ENCODE results near the gene SLC38A6.
"Not testable (repeated sequence)": the region's sequence is repeated elsewhere in the genome, so short reads cannot be mapped to it uniquely, and the experiment has no call there.

The SLC38A6 gene

DNA sequence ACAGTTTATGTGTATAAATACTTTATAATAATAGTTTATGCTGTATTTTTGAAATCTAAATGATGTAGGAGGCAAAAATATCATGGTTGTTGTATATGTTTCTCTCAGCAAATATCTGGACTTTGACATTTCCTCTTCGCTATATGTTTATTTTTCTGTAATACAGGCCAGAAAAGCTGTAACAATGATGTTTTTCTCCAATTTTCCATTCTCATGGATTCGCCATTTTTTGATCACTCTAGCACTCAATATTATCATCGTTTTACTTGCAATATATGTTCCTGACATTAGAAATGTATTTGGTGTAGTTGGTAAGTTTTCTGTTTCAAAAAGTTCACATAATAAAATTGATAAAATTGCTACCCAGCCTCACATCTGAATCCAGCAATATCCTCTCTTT lies 70.6 kb downstream of the SLC38A6 start:
- DNase-seq (ENCODE audit: low read depth) = no peak

DNA sequence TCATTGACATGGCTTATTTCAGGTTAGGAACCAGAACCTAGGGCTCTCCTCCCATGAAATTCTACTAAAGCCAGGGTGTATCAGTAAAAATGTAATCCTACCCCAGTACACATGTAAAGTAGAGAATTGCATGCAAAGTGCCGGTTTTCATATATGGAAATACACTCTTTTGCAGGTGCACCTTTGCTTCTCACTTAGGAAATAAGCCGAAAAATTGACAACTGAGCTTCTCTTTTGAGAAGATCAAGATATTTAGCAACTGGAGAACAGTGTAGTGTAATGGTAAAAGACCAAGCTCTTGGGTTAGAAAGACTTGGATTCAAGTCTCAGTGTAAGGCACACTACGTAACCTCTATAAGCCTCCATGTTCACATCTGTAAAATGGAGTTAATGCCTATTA lies 82.4 kb downstream of the SLC38A6 start:
- no peak for DNase-seq (ENCODE audit: low read depth)

DNA sequence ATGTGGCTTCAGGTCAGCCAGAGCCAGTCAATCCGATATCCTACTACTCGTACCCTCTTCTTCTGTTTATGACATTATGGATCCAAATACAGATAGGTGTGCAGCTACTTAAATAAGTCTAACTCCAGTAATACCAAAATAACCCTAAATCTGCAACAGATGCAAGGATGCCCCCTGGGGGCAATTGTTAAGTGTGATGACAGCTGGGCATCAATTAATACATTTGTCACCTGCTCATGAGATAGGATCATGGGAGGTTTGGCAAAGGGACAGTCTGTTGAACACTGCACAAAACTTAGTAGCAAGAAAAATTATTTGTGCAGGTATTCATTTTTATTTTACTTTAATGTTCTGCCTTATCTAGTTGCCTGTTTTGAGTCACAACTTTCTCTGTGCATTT lies 83.2 kb downstream of the SLC38A6 start:
- no peak for DNase-seq (ENCODE audit: low read depth)

DNA sequence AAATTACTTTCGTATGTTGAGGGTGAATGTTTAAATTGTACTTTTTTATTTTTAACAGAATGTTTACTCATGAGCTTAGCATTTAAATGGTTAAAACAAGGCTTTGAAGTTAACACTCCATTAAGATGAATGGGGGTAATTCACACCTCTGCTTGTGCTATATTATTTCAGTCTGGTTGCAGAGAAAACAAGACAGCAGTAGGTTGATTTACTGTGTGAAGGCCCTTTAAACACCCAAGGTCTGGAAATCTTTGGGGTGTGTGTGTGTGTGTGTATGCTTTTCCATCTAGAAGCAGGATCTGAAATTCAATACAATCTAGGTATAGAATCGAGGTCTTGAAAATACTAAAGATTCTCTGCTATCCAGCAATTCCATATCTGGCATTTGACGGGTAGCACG lies 83.8 kb downstream of the SLC38A6 start:
- no peak for DNase-seq (ENCODE audit: low read depth)

DNA sequence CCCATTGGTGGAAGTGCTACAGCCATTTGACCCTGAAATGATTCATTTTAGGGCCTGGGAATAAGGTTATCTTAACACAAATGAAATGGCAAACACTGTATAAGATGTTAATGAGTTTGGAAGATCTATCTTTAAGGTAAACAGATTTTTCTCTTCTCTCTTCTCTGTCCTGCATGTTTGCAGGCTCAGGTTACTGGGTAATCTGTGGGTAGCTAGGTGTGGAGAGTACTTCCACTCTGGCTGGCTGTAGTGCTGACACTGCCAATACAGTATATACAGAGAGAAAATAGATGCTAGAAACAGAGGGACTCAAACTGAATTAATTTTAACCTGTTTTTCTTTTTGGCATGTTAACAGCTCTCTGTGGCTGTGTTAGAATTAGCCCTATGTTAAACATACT lies 84.6 kb downstream of the SLC38A6 start:
- DNase-seq (ENCODE audit: low read depth) = no peak

DNA sequence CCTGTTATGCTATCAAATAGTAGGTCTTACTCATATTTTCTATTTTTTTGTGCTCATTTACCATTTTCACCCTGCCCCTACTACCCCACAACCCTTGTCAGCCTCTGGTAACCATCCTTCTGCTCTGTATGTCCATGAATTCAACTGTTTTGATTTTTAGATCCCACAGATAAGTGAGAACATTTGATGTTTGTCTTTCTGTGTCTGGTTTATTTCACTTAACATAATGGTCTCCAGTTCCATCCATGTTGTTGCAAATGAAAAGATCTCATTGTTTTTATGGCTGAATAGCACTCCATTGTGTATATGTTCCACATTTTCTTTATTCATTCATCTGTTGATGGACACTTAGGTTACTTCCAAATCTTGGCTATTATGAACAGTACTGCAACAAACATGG lies 91.4 kb downstream of the SLC38A6 start:
- not testable (repeated sequence) for DNase-seq (ENCODE audit: low read depth)

DNA sequence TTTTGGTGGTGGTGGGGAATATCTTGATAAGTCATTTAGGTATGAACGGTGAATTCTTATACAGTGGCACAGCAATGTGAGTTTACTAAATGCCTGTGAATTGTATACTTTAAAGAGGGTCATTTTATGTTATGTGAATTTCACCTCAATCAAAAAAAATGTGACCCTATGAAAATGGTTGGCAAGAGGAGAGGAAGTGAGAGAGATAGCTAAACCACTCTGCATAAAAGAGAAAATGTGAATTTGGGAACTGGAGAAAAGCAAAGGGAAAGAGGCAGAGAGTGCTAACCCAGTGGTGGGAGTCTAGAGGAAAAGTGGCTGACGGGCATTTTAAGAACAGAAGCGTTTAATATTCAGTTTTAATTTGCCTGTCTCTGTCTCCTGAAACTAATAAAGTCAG lies 93.8 kb downstream of the SLC38A6 start:
- DNase-seq (ENCODE audit: low read depth) = no peak

DNA sequence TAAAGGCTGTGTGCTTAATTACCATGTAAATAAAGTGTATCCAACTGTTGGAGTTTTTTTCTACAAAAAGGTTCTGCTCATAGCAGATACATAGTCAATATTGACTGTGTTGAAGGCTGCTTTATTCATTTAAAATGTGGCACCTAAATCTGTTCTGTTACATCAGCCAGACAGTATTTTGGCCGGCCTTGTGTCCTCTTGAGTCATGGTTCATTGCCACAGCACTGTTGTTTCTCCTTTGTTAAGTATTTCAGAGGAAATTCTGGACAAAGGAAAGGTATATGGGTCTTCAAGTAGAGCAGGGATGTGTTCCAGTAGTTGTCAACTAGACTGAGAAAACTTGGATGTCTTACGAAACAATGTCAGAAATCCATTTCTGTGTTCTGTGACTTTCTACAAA lies 95.5 kb downstream of the SLC38A6 start:
- no peak for DNase-seq (ENCODE audit: low read depth)

DNA sequence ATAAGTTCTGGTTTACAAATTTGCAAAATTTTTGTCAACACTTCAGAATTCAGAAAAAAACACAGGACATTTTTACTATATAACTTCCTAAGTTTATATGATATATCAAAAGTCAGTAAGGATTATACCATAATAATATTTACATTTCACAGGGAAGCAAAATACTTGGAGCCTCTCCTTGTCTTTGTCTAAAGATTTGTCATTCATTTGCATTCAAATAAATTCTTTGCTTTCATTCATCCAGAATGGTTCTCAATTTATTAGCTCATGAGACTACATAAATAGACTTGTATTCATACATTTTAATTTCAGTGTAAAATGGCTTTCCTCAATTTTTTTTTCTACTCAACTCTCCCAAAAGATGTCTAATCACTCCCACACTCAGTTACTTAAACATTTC lies 96.4 kb downstream of the SLC38A6 start:
- no peak for DNase-seq (ENCODE audit: low read depth)

DNA sequence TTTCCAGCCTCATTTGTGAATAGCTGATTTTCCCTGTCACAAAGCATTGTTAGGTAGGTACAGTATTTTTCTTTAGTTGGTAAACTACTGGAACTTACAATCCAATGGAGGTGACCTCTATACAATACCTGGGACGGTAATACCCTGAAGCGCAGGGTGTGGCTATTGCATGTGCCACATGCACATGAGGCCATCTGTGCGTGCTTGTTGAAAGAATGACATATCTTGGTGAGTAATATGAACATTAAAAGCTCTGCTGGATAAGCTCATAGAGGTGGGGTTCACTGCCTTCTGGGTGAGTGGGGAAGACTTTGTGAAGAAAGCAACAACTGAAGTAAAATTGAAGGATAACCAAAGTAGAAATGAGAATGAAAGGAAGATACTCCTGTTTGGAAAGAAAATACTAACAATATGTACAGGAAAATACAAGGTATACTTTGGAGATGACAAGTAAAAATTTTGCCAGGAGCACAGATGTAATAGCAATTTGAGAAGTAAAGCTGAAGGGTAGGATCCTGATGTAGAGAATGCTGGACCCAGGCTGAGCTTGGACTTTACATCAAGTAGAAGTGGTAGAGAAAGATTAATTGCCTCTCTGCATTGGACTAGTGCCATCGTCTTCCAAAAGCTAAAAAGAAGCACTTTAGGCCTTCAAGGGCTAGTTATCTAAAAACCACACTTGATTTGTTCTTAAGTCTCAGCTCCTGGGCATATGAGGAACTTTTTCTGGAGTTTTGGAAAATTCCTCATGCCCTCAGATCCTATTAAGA lies 97.1 kb downstream of the SLC38A6 start:
- DNase-seq (ENCODE audit: low read depth) = no peak

DNA sequence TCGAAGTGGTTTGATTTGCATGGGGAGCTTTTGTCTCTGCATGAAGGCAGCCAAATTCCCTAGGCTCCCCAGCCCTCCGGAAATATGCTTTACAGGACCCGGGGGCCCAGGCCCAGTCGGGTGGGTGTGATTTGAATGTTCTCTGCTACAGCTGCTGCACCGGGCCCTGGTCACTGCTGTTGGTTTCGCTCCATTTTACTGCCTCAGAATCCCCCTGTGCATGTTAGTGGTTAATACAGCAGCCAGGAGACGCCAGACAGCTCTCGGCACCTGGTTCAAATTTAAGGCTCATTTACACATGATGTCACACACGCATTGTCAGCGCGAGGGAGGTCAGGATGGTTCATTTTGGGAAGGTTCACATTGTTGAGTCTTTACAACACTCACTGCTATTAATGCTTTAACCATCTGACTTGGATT lies 99.6 kb downstream of the SLC38A6 start:
- no peak for DNase-seq (ENCODE audit: low read depth)

DNA sequence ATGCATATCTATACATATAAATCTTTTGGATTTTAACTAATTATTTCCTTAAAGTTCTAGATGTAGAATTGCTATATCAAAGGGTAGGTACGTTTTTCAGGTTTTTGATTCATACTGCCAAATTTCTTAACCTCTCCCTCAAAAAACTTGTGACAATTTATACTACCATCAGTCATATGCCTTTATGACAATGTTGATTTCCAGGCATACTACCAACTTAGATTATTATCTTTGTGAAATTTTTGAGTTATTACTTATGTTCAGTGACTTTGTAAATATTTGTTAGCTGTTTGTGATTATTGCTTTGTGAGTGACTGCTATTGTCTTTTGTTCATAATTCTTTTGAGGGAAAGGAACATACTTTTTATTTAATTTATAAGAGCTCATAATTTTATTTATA lies 107.0 kb downstream of the SLC38A6 start:
- DNase-seq (ENCODE audit: low read depth) = no peak

DNA sequence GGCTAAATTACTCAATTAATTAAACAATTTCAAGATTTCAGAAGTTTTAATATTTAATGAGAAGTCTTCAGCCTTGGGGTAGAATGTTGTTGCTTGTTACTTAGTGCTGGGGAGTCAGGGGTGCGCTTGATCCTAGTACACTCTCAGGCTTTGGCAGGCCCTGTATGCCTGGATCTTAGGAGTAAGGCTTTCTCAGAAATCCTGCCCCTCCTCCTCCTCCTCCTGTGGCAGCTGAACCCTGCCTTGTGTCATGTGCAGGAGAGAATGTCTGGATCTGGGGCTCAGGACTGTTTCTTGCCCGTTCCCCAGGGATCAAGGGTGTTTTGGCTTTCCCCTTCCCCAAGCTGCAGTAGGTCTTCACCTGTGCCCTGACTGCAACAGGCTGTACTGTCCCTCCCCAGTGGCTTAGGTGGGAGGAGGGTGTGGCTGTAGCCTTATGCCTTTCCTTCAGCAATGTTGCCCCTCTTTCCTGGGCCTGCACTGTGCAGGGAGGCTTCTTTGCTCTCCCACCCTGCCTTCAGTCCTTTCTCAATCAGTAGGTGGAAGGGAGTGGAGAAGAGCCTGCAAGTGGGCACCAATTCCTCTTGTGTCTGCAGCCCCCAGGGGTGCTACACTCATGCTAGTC lies 108.2 kb downstream of the SLC38A6 start:
- DNase-seq (ENCODE audit: low read depth) = no peak

DNA sequence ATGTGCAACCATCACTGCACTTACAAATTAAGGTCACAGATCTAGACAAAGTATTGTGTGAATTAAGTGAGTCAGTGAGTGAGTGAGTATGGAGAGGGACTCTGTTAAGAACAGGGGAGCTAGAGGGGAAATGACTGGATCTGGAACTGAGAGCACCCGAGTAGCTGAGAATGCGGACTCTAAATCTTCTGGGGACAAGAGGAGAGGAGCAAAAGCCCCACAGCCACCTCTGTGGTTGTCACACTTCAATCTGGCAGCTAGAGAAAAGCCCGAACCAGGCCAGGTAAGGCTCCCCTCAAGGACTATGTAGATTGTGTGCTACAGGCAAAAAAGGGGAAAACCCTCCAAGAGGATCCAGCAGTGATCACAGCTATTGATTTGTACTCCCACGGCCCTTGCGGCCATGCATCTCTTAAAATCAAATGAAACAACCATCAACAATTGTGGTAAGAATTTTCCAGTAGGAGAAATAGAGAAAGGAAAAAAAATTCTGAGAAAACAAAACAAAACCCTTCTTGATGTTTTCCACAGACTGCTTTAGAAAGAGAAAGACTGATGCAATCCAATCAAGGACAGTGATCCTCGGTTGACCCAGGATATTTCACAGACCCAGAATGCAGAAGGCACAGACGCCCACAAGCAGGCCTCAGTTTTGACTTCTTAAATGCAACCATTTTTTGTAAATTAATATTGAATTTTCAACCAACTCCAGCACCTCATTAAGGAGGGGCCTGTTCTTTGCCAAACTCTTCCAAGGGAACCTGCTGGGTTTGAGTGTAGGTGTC lies 109.6 kb downstream of the SLC38A6 start:
- no peak for DNase-seq (ENCODE audit: low read depth)

DNA sequence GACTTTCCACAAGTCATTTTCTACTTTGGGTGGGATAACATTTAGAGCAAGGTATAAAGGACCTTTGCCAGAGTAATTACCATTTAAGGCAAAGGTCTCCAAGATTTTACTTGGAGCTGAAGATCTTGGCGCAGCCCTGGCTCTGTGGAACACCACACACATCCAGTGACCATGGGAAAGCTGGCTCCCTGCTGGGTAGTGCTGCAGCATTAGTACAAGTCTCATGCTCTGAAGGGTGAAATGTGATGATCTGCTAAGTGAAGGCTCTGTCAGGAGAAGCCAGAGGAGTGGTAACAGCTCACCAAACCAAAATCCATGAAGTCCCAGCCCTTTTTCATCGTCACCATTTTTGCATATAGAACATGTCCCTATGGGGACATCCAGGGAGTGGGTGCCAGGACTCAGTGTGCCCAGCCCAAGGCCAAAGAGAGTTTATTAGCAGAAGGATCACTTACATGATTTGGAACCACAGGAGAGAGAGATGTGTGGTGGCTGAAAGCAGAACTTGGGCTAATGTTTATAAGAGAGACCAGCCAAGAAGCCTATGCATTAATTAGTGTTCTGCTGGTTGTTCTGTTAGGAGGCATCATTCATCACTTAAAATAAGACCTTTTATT lies 110.7 kb downstream of the SLC38A6 start:
- no peak for DNase-seq (ENCODE audit: low read depth)

DNA sequence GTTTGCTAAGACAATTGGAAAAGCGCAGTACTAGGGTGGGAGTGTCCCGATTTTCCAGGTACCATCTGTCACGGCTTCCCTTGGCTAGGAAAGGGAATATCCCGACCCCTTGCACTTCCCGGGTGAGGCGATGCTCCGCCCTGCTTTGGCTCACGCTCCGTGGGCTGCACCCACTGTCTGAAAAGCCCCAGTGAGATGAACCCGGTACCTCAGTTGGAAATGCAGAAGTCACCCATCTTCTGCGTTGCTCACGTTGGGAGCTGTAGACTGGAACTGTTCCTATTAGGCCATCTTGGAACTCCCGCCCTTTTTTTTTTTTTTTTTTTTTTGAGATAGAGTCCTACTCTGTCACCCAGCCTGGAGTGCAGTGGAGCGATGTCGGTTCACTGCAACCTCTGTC lies 117.1 kb downstream of the SLC38A6 start:
- DNase-seq (ENCODE audit: low read depth) = not testable (repeated sequence)

DNA sequence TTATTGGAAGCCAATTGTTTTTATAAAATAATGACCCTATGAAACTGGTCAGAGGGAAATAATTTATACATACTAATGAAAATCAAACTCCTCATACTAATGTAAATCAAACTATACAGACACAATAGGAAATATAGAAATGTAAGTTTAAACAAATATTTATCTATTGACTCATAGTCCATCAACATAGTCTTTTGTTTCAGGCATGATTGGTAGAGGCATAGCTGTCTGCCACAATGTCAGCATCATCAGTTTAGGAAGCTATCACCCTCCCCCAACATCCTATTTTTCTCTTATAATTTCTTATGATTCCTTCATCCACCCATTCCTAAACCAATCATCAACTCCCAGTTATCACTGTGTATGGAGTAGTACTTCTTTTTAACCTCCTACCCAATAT lies 117.7 kb downstream of the SLC38A6 start:
- no peak for DNase-seq (ENCODE audit: low read depth)

DNA sequence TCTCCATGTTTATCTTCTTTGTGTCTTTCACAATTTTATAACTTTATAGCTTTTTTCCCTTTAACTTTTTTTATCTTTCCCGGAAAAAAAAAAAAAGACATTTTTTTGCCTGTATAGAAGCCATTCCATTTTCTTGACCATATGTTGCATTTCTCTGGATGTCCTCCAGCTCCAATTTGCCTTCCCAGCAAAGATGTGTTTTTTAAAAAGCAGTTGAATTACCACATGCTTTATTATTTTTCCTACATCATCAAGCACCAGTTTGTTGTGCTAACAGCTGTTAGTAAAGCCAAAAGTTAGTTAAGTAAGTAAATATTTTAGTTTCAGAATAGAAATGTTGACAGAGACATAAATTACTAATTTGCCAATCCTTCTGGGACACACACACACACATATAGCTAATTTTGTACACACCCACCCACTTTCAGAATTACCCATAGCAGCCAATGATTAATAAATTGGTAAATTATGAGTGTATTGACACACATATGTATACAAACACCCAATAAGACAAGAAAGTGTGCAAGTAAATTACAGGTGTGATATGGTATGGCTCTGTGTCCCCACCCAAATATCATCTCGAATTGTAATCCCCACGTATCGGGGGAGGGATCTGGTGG lies 118.3 kb downstream of the SLC38A6 start:
- no peak for DNase-seq (ENCODE audit: low read depth)

DNA sequence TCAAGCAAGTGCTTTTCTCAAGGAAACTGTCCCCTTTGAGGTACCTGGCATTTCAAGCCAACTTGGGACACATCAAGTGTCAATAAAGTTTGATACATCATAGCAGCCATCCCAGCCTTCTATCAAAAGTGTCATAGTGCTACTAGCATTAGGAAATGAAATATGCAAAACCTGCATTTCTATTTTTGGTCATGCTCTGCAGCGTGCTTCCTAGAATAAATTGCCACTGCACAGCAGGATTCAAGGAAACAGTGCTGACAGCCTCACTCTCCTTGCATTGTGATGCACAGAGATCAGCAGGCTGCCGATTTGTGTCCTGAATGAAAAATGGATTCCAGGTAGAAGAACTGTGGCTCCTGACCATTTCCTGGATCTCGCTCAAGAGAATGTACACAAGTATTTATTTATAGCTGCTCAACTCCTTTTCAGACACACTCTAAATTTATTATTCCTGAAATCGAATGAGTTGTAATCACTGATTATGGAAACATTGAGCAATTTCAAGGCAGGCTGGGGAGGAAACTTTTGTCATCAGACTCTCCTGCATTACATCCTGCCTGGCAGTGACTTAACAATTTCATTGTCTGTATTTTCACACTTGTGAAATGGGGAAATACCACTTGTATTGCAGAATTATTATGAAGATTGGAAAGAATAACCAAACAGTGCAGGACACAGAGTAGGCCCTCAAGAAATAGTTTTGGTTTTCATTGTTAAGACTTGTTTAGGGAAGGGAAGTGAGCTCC lies 120.9 kb downstream of the SLC38A6 start:
- DNase-seq (ENCODE audit: low read depth) = no peak
